Stimulated activated CD8-positive, alpha-beta memory T cell treated with anti-CD3 and anti-CD28 coated beads, Interleukin-7, amount 100 ng/mL, for 4 hours (primary cell): ENCODE results near the gene CTNNA2.

Experiments used
- DNase-seq, 2 donors: peaks; one replicate each; pipeline ENCODE4 v3.0.0-alpha.2; 2020; ENCODE audit warnings: low read depth in 2 of 2

CTNNA2 gene

GRCh38 chr2:80482276-80482675 is 969.4 kb downstream of the CTNNA2 start:
- DNase-seq, result no peak

DNA sequence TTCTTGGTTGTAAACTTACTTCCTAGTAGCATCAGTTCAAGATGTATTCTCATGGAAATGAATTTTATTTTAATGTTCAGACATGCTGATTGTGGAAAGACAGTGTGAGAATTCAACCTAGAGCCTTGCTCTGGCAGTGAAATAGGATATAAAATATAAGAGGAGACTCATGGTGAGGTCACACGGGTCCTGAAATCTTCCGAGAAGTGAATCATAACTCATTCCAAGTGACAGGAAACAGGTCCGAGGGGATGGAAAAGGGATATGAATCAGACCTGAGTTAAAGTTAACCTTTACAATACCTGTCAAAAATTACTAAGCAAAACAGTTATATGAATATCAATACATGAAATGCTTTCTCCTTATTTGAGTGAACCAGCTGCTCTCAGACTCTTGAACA is 976.9 kb downstream of the CTNNA2 start:
- DNase-seq, result no peak

DNA sequence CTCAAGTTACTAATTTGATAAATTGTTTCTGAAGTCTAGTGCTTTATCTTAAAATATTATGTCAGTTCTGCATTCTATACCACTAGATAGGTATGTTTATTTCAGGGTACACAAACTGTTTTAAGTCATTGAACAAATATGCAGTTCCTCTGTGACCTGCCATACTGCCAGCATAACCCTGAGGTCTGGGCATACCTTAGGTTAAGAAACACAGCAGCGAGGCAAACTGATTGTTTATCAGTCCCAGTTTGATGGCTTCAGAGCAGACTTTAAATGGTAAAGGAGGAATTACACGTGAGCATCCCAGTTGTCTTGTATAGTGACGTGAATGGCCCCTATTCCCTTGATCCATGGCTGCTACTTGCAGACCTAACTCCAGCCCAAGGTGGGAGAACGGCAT is 978.1 kb downstream of the CTNNA2 start:
- no peak for DNase-seq

DNA sequence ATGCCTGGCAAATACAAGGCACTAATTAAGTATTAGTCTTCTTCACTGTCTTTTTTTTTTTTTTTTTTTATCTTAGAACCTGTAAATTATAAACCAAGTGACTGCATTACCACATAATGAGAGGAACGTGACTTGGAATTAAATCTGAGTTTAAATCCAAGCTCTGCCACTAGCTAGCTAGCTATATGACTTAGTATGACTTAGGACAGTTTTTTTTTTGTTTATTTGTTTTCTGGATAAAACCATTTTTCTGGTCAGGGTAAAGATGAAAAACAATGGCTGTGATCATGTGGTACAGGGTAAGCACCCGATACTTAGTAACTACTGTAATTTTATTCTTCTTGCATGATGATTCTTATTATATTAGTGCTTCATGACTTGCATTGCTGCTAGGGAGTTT is 983.5 kb downstream of the CTNNA2 start:
- no peak for DNase-seq

GRCh38 chr2:80496775-80497174 is 983.9 kb downstream of the CTNNA2 start:
- DNase-seq, result no peak

- no peak for DNase-seq
Observed at GRCh38 chr2:80499095-80499494, 986.2 kb downstream of the CTNNA2 start.

- DNase-seq, result no peak
Observed at GRCh38 chr2:80501874-80502624, 989.2 kb downstream of the CTNNA2 start.

DNA sequence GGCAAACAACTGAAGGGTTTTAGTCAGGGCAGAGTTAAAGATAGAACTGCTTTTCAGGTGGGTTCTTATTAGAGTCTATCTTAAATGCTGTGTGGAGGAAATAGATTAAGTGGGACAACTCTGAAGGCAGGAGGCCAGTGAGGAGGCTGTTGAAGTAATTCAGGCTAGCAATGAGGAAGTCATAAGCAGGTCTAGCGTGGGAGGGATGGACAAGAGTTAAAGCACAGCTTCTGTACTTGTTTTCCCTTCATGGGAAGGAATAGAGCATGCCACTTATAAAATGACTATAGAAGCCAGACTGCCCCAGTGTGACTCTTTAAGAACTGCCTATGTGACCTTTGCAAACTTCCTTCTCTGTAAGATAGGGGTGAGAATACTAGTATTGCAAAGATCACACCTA is 993.7 kb downstream of the CTNNA2 start:
- DNase-seq, result no peak

DNA sequence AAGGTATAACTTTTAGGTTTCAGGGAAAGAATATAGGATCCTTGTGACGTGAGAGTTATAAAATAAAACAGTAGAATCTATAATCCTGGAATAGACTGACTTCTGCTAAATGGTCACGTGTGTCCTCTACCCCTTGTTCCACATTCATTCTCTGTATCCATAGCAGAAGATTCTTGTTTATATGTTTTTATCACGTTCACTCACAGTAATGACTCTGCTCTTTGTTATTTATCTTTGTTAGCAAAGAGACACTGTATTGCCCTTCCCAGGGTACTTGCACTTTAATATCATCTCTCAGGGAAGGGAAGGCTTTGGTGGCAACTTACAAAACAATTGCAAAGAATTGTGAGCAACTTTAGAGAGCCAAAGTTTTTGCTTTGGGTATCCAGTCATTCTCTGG is 997.9 kb downstream of the CTNNA2 start:
- no peak for DNase-seq

GRCh38 chr2:80515964-80516363 is 1003.1 kb downstream of the CTNNA2 start:
- DNase-seq, result no peak

- DNase-seq, result no peak
Observed at GRCh38 chr2:80517316-80517715, 1004.5 kb downstream of the CTNNA2 start.

- no peak for DNase-seq
Observed at GRCh38 chr2:80519121-80519643, 1006.3 kb downstream of the CTNNA2 start.

DNA sequence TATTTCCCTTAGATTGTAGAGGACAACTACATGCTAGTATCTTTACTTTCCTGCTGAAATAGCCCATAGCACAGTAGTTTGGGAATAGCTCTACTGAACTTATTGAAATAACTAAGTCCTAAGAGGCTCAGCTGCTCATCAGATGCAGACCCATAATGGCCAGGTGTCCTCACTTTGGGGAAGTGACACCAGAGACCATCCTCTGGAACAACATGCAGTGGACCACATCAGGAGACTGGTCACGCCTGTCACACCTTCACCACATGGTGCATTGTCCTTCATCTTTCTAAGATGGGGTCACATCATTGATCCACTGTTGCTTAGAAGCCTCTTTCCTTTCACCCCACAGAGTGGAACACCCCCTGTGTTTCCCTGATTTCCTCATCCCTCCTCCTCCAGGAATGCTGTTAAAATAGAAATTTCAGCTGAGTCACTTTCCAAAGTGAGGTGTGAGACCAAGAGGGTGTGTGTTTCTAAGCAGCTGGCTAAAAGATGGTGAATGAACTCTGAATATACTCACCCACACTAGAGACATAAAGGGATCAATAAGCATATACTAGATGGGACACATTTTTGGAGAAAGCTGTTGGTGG is 1006.9 kb downstream of the CTNNA2 start:
- no peak for DNase-seq

DNA sequence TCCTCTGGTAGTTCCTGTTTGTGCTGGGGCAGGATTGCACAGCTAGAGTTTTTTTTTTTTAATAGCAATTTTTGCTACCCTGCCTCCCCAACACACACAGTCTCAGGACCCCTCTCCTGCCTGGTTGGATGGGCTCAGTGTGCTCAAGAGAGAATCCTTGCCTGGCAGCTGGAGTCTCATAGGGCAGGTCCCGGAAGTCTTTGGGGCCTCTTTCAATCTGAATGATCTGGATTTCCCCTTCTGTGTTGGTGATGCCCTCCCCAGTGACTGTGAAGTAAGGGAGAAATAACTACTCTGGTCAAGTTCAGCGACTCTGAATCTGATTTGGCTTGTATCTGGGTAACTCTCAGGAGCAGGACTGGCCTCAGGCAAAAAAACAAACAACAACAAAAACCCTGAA is 1012.3 kb downstream of the CTNNA2 start:
- no peak for DNase-seq

DNA sequence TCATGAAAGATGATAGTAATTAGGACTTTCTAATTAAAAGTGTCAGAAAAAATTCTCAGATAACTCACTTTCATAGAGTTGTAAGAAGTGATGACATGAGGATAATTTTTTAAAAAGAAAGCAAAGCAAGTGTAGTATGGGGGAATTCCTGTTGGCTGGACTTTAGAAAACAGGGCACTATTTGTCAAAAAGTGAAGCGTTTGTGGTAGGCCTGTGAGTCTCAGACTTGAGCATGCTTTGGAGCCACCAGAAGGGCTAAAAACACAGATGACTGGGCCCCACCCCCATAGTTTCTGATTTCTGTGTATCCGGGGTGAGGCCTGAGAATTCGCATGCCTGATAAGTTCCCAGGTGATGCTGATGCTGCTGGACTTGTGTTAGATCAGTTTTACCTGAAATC is 1014.3 kb downstream of the CTNNA2 start:
- DNase-seq, result no peak

GRCh38 chr2:80529466-80530165 is 1016.8 kb downstream of the CTNNA2 start:
- no peak for DNase-seq

GRCh38 chr2:80530442-80531064 is 1017.7 kb downstream of the CTNNA2 start:
- no peak for DNase-seq

GRCh38 chr2:80531319-80531718 is 1018.5 kb downstream of the CTNNA2 start:
- no peak for DNase-seq

DNA sequence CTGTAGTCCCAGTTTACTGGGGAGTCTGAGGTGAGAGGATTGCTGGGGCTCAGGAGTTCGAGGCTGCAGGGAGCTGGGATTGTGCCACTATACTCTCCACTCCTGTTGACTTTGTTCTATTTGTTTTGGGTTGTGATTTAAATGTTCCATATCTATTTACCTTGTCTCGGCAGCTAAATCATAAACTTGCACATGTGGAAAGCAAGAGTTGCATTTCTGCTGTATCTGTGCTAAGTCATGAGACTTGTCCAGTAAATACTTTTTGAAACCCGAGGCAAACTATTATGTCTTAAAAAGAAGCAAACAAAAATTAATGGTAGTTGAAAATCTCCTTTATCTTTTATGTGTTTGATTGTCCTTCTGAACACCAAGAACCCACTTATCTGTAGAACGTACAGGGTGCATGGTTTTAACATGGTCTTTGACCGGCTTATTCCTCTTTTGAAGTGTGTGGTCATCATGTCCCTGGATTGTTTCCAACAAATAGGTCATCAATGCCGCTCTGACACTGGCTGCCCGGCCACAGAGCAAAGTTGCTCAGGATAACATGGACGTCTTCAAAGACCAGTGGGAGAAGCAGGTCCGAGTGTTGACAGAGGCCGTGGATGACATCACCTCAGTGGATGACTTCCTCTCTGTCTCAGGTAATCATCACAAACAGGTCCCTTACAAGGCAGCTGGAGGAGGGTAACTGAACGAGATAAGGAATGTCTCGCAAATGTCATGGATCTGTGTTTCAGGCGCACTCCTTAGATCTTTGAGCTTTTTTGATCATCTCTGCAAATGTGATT is 1032.8 kb downstream of the CTNNA2 start:
- no peak for DNase-seq

GRCh38 chr2:80546766-80547165 is 1033.9 kb downstream of the CTNNA2 start:
- DNase-seq, result no peak

GRCh38 chr2:80547344-80547743 is 1034.5 kb downstream of the CTNNA2 start:
- no peak for DNase-seq

GRCh38 chr2:80548469-80548868 is 1035.6 kb downstream of the CTNNA2 start:
- no peak for DNase-seq
